Measurements from ENCODE around the gene NKIRAS1.
A peak's percentile ranks its signal among the peaks of the same experiment; 100 is the strongest.
"Not testable (repeated sequence)": the region's sequence is repeated elsewhere in the genome, so short reads cannot be mapped to it uniquely, and the experiment has no call there.

The NKIRAS1 gene

GRCh38 chr3:23870663-23871043 is 46.1 kb downstream of the NKIRAS1 start:
- DNase-seq (ENCODE audit: low read depth, low spot score): not testable (repeated sequence)

GRCh38 chr3:23869977-23870662 is 46.7 kb downstream of the NKIRAS1 start:
- DNase-seq (ENCODE audit: low read depth, low spot score): no peak

- DNase-seq (ENCODE audit: low read depth, low spot score): no peak
Measured at GRCh38 chr3:23867838-23868237, 49.0 kb downstream of the NKIRAS1 start.

GRCh38 chr3:23867400-23867799 is 49.4 kb downstream of the NKIRAS1 start:
- DNase-seq (ENCODE audit: low read depth, low spot score): no peak

- DNase-seq (ENCODE audit: low read depth, low spot score): peak; percentile 95
Measured at GRCh38 chr3:23865595-23866396, 51.0 kb downstream of the NKIRAS1 start.

GRCh38 chr3:23864931-23865330 is 51.9 kb downstream of the NKIRAS1 start:
- peak; percentile 25 for DNase-seq (ENCODE audit: low read depth, low spot score)

GRCh38 chr3:23863060-23863459 is 53.7 kb downstream of the NKIRAS1 start:
- DNase-seq (ENCODE audit: low read depth, low spot score): no peak

- DNase-seq (ENCODE audit: low read depth, low spot score): no peak
Measured at GRCh38 chr3:23861689-23862088, 55.1 kb downstream of the NKIRAS1 start.

GRCh38 chr3:23859839-23860382 is 56.9 kb downstream of the NKIRAS1 start:
- DNase-seq (ENCODE audit: low read depth, low spot score): no peak

GRCh38 chr3:23859012-23859743 is 57.6 kb downstream of the NKIRAS1 start:
- DNase-seq (ENCODE audit: low read depth, low spot score): no peak

- no peak for DNase-seq (ENCODE audit: low read depth, low spot score)
Measured at GRCh38 chr3:23856286-23856685, 60.5 kb downstream of the NKIRAS1 start.

GRCh38 chr3:23849462-23849861 is 67.3 kb downstream of the NKIRAS1 start:
- not testable (repeated sequence) for DNase-seq (ENCODE audit: low read depth, low spot score)

GRCh38 chr3:23845326-23846216 is 71.2 kb downstream of the NKIRAS1 start:
- DNase-seq (ENCODE audit: low read depth, low spot score): no peak

GRCh38 chr3:23843869-23844268 is 72.9 kb downstream of the NKIRAS1 start:
- no peak for DNase-seq (ENCODE audit: low read depth, low spot score)
